GM23248 (cell line): ENCODE measurements around the gene CDK16.

Source experiments
- EZH2 ChIP-seq: fragments of 200-600 bp; sonication (generic); IDR thresholded peaks from 2 replicates; pipeline ENCODE4 v1.6.1; 2018; ENCODE audit warnings: antibody characterized with exemption, mild to moderate bottlenecking; ENCODE audit not compliant: insufficient read depth, poor library complexity, severe bottlenecking
- EZH2phosphoT487 ChIP-seq: fragments of 200-600 bp; sonication (generic); IDR thresholded peaks from 2 replicates; pipeline ENCODE4 v1.6.1; 2018; ENCODE audit warnings: antibody characterized with exemption, moderate library complexity, mild to moderate bottlenecking, low read depth; ENCODE audit not compliant: insufficient read depth

GRCh38 chrX:47198687-47199080 lies 19.8 kb upstream of the CDK16 start:
- TF ChIP-seq EZH2 = no peak
- TF ChIP-seq EZH2phosphoT487 = no peak
